ENCODE results near the gene DIDO1. TPM values are rescaled to one million over a fixed set of nuclear protein-coding genes. Genes with fewer than 3 reads are reported as not detected.

Gene DIDO1
- total RNA-seq, 2 donors from 2014 or later = 68.5 to 75.9 TPM

DNA sequence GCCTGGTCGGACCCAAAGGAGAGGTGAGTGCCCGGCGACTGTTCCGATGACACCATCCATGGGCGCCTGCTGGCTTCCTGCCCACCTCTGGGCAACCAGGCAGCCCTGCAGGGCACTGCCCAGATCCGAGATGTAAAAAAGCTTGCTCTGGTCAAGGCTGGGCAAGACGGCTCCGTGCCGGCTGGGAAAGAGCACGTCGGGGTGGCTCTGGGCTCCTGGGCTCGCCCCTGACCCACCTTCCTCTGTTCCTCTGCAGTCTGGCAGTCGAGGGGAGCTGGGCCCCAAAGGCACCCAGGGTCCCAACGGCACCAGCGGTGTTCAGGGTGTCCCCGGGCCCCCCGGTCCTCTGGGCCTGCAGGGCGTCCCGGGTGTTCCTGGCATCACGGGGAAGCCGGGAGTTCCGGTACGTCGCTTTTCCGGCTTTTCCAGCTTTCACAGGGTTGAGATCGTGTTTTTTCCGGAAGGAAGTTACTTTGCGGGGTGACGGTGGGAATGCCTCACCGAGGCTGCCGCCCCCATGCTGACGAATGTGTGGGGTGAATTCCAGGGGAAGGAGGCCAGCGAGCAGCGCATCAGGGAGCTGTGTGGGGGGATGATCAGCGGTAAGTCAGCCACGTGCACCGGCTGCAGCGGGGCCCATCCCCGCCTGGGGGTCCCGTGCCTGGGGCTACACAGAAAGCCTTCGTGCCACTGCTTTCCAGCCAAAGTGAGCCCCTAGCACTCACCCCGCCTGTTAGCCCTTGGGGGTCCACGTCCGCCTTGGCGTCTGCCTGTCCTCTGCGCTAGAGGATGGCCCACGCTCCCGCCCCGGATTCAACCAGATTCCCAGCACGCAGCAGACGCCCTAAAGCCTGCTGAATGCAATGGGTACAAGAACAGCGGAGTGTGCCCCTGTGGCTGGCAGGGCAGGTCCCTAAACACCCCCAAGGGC, 90.1 kb downstream of the DIDO1 start:
- Histone ChIP-seq H3K27ac (no peak overlapping the region), H3K4me1 (replicated peaks) (peaks cover 7% of the 10 kb centered on the region), H3K27me3 (replicated peaks; ENCODE audit: insufficient read depth) (no peaks in the 10 kb centered on the region), H3K36me3 (no peaks in the 10 kb centered on the region), H3K4me3 (no peak overlapping the region), H3K9me3 (no peaks in the 10 kb centered on the region)
- DNase-seq (ENCODE audit: low spot score) = no peak
- WGBS = 77% methylated on average over 52 of the region's 52 CpGs
- TF ChIP-seq, protein P1, sequence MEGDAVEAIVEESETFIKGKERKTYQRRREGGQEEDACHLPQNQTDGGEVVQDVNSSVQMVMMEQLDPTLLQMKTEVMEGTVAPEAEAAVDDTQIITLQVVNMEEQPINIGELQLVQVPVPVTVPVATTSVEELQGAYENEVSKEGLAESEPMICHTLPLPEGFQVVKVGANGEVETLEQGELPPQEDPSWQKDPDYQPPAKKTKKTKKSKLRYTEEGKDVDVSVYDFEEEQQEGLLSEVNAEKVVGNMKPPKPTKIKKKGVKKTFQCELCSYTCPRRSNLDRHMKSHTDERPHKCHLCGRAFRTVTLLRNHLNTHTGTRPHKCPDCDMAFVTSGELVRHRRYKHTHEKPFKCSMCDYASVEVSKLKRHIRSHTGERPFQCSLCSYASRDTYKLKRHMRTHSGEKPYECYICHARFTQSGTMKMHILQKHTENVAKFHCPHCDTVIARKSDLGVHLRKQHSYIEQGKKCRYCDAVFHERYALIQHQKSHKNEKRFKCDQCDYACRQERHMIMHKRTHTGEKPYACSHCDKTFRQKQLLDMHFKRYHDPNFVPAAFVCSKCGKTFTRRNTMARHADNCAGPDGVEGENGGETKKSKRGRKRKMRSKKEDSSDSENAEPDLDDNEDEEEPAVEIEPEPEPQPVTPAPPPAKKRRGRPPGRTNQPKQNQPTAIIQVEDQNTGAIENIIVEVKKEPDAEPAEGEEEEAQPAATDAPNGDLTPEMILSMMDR (IDR thresholded peaks at IDR 0.05) = no peak
- no peak for TF ChIP-seq POLR2AphosphoS5 (IDR thresholded peaks at IDR 0.05)
- TF ChIP-seq POLR2A (IDR thresholded peaks at IDR 0.05) = no peak
- intact Hi-C loops (cut with DNase I) = no loop called here

DNA sequence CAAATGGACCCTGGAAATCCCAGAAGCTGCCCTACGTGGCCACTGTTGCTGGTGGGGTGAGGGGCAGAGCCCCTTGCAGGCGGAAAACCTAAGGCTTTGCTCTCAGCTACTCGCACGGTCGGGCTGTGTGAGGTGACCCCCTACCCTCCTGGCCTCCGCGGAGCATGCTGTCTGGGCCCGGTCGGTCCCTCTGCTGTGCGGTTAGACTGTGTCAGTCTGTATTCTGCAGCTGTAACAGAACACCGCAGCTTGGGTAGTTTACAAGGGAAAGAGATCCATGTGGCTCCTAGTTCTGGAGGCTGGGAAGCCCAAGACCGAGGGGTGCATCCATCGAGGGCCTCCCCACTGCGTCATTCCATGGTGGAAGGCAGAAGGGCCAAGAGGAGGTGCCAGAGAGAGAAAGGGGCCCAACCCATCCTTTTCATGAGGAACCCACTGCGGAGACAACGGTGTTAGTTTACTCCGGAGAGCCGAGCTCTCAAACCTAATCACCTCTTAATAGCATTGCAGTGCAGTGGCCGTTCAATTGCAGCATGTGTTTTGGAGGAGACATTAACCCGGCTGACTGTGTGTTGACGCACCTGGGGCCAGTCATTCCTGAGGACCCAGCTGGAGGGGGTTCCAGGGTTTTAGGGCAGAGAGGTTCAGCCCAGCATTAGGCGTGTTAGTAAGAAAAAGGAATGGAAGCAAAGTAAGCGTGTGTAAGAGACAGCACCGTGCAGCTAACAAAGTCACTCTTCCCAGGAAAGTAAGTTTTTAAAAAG, 91.2 kb downstream of the DIDO1 start:
- intact Hi-C loops (cut with DNase I) = no loop called here
- Histone ChIP-seq H3K4me3 (no peak overlapping the region), H3K9me3 (no peaks in the 10 kb centered on the region), H3K27ac (no peak overlapping the region), H3K27me3 (replicated peaks; ENCODE audit: insufficient read depth) (no peaks in the 10 kb centered on the region), H3K4me1 (replicated peaks) (peaks cover 7% of the 10 kb centered on the region), H3K36me3 (no peaks in the 10 kb centered on the region)
- TF ChIP-seq POLR2A (IDR thresholded peaks at IDR 0.05) = no peak
- TF ChIP-seq, protein P1 (IDR thresholded peaks at IDR 0.05) = no peak
- TF ChIP-seq POLR2AphosphoS5 (IDR thresholded peaks at IDR 0.05) = no peak
- WGBS = 84% methylated on average over 24 of the region's 24 CpGs
- no peak for DNase-seq (ENCODE audit: low spot score)

DNA sequence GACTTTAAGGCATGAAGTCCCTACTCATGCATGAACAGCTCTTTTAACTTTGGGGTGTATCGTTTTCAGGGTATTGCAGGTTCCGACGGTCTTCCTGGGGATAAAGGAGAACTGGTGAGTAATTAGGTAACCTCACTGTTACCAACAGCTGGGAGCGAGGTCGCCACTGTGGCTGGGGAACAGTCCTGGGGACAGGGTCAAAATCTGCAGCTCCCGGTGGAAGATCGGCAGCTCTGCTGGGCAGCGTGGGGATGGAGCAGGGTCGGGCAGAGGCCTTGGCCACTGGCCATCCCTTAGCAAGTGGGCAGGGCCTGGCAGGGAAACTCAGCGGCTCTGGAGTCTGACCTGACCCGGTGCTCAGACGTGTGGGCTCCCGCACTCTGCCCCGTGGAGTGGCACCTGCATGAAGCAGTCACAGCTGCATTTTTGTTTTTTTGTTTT, 93.3 kb downstream of the DIDO1 start:
- TF ChIP-seq POLR2A (IDR thresholded peaks at IDR 0.05) (no peak), POLR2AphosphoS5 (IDR thresholded peaks at IDR 0.05) (no peak)
- TF ChIP-seq, protein P1 (IDR thresholded peaks at IDR 0.05) = no peak
- H3K27me3 ChIP-seq (replicated peaks; ENCODE audit: insufficient read depth) = no peaks in the 10 kb centered on the region
- peaks cover 7% of the 10 kb centered on the region for H3K4me1 ChIP-seq (replicated peaks)
- H3K36me3 ChIP-seq = no peaks in the 10 kb centered on the region
- no peak for DNase-seq (ENCODE audit: low spot score)
- no peaks in the 10 kb centered on the region for H3K9me3 ChIP-seq
- intact Hi-C loops (cut with DNase I) = no loop called here
- 70% methylated on average over 14 of the region's 14 CpGs for WGBS
- H3K27ac ChIP-seq = no peak overlapping the region
- no peak overlapping the region for H3K4me3 ChIP-seq

GRCh38 chr20:62832212-62832922, 93.9 kb downstream of the DIDO1 start:
- Histone ChIP-seq H3K9me3 (no peaks in the 10 kb centered on the region), H3K36me3 (no peaks in the 10 kb centered on the region), H3K27ac (peak overlapping the region; percentile 11 to 41), H3K27me3 (replicated peaks; ENCODE audit: insufficient read depth) (no peaks in the 10 kb centered on the region), H3K4me3 (no peak overlapping the region), H3K4me1 (replicated peaks) (peaks cover 7% of the 10 kb centered on the region)
- DNase-seq (ENCODE audit: low spot score) = no peak
- WGBS = 28% methylated on average over 22 of the region's 22 CpGs
- TF ChIP-seq POLR2A (IDR thresholded peaks at IDR 0.05) = no peak
- TF ChIP-seq, protein P1 (IDR thresholded peaks at IDR 0.05) = no peak
- no peak for TF ChIP-seq POLR2AphosphoS5 (IDR thresholded peaks at IDR 0.05)
- intact Hi-C loops (cut with DNase I) = no loop called here
